Right atrium auricular region (tissue), 2 donors: Measurements from ENCODE around the gene PDE2A. TPM values are rescaled to one million over a fixed set of nuclear protein-coding genes. Genes with fewer than 3 reads are reported as not detected.

Experiments used
- DNase-seq: peaks from one replicate; pipeline ENCODE4 v3.0.0-alpha.2; 2019; ENCODE audit warnings: low spot score
- H3K27ac ChIP-seq, 2 donors: fragments of 200-600 bp; sonication (generic); 1 replicate in 1 of 2; 2 replicates in 1 of 2; pipeline ENCODE4 v1.5.1; 2016 to 2019
- H3K27me3 ChIP-seq, 2 donors: fragments of 200-600 bp; sonication (generic); one replicate each; pipeline versions ENCODE4 v1.5.1 to v1.6.0; 2017 to 2019
- H3K36me3 ChIP-seq: fragments of 200-600 bp; sonication (generic); one replicate; pipeline ENCODE4 v1.5.1; 2016
- H3K4me1 ChIP-seq, 2 donors: fragments of 200-600 bp; sonication (generic); one replicate each; pipeline versions ENCODE4 v1.5.1 to v1.6.0; 2017 to 2019
- H3K4me3 ChIP-seq, 2 donors: fragments of 200-600 bp; sonication (generic); 1 replicate in 1 of 2; 2 replicates in 1 of 2; pipeline ENCODE4 v1.5.1; 2017 to 2019; ENCODE audit warnings: mild to moderate bottlenecking in 1 of 2, moderate library complexity in 1 of 2
- H3K9me3 ChIP-seq, 2 donors: fragments of 200-600 bp; sonication (generic); one replicate each; pipeline ENCODE4 v1.5.1; 2019
- total RNA-seq, 2 donors: library from RNA; depleted of rRNA; stranded (reverse); fragments of >200 nt; gene quantifications; one replicate each; pipeline ENCODE4 v1.1.0, GENCODE V29; 2016
- TF ChIP-seq, protein P1 (sequence below), 2 donors: fragments of 200-600 bp; sonication (generic); IDR thresholded peaks; one replicate each; pipeline ENCODE4 v1.5.1; 2019; ENCODE audit warnings: antibody characterized with exemption in 2 of 2

PDE2A gene
- total RNA-seq, 2 donors from 2014 or later, result 23.1 to 34.2 TPM

DNA sequence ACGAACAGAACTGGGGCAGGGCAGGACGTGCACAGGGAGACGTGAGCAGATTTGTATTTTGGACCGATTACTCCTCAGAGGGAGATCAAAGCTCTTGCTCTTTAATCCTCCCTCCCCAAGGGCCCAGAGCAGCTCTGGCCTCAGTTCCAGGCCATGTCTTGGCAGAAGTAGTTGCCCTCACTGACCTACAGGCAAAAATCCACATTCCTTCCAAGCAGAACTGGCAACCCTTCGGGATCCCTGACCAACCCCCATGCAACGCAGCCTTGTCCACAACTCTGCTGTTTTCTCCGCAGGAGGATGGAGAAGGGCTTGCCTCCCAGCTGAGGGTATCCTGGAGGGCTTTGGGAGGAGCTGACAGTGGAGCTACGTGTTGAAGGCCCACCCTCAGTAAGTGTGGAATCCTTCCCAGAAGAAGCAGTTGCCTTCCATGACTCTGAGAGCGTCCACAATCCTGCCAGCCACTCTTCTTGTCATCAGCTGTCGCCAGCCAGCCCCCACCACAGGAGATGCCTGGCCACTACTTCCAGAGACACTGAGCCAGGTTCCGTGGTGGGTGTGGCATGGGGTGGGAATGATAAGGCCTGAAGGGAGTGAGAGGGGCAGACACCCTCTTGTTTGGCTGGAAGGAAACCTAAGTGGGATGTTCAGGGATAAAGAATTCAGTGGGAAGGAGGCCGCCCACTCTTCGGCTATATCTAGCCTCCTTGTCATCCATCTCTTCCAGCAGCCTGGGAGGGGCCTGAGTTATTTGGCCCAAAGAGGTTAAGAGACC lies 68.1 kb downstream of the PDE2A start:
- no peak for DNase-seq
- no peak overlapping the region for H3K4me3 ChIP-seq

DNA sequence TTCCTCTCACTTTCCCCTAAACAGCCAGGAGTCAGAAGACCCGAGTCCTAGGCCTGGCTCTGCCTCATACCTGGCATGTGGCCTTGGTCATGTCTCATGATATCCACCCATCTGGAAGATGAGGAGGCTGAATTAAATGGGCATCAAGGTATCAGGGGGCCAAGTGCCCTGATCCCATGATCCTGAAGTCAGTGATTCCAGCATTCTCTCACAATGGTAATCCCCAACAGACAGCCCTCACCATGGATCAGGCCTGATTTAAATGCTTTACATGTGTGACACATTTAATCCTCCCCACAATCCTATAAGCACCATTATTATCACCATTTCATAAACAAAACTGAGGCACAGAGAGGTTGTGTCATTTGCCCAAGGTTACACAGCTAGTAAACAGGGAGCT lies 70.0 kb downstream of the PDE2A start:
- no peaks in the 10 kb centered on the region for H3K36me3 ChIP-seq
- TF ChIP-seq, protein P1, sequence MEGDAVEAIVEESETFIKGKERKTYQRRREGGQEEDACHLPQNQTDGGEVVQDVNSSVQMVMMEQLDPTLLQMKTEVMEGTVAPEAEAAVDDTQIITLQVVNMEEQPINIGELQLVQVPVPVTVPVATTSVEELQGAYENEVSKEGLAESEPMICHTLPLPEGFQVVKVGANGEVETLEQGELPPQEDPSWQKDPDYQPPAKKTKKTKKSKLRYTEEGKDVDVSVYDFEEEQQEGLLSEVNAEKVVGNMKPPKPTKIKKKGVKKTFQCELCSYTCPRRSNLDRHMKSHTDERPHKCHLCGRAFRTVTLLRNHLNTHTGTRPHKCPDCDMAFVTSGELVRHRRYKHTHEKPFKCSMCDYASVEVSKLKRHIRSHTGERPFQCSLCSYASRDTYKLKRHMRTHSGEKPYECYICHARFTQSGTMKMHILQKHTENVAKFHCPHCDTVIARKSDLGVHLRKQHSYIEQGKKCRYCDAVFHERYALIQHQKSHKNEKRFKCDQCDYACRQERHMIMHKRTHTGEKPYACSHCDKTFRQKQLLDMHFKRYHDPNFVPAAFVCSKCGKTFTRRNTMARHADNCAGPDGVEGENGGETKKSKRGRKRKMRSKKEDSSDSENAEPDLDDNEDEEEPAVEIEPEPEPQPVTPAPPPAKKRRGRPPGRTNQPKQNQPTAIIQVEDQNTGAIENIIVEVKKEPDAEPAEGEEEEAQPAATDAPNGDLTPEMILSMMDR (IDR thresholded peaks at IDR 0.05), result no peak

More for the DNA sequence above, 68.1 kb downstream of the PDE2A start:
- Histone ChIP-seq H3K36me3 (no peaks in the 10 kb centered on the region), H3K9me3 (no peaks in the 10 kb centered on the region), H3K27me3 (no peaks in the 10 kb centered on the region), H3K4me1 (peaks cover 0 to 41% of the 10 kb centered on the region in 2 donors), H3K27ac (peak overlapping the region; percentile 55 to 64)
- TF ChIP-seq, protein P1 (IDR thresholded peaks at IDR 0.05), result no peak

DNA sequence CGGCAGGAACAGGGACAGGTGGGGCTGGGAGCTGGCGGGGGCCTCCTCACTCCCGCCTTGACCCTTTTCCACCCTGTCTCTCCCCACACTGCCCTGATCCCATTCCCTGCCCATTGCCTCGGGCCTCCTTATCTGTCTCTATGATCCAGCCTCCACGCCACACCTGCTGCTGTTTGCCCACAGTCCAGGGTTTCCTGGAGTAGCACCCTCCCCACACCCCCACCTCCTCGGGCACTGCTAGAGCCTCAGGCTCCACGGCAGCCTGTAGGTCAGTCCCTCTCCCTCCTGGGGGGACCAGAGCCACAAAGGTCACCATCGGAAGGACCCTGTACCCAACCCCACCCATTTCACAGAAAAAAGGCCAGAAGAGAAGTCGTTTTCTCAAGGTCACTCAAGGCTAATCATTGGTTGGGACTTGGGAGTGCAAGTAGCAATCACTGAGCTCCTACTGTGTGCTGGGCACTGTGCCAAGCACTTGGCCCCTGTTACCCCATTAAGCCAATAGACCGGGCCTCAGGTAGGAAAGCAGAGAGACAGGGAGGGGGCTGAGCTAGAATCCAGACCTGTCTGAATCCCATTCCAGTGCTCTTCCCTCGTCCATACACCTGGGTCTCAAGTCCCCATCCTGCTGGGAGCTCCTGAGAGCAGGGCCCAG lies 71.8 kb downstream of the PDE2A start:
- DNase-seq, result no peak
- Histone ChIP-seq H3K27me3 (no peaks in the 10 kb centered on the region), H3K4me1 (peaks cover 0 to 31% of the 10 kb centered on the region in 2 donors), H3K36me3 (no peaks in the 10 kb centered on the region), H3K9me3 (no peaks in the 10 kb centered on the region), H3K27ac (no peak overlapping the region), H3K4me3 (no peak overlapping the region)
- TF ChIP-seq, protein P1 (IDR thresholded peaks at IDR 0.05), result no peak

More for the DNA sequence above, 70.0 kb downstream of the PDE2A start:
- Histone ChIP-seq H3K4me3 (no peak overlapping the region), H3K27me3 (no peaks in the 10 kb centered on the region), H3K27ac (no peak overlapping the region), H3K9me3 (no peaks in the 10 kb centered on the region), H3K4me1 (peaks cover 0 to 42% of the 10 kb centered on the region in 2 donors)
- DNase-seq, result no peak

DNA sequence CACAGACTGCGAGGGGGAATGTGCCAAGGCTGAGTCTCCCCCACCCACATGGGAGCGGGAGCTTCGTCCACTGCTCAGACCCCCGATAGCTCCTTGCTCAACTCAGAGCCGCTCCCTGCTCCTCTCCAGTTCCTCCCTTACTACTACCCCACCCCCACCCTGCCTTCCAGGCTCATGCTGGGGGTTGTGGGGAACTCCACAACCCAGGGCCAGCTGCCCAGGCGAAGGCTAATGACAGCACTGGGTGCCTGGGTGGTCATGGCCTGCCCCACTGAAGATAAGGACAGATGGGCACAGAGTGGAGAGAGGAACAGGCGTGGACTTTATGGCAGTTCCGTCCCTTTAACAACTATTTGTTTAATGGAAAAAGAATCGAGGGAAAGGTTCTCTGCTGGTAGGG lies 73.7 kb downstream of the PDE2A start:
- H3K4me3 ChIP-seq, result no peak overlapping the region

DNA sequence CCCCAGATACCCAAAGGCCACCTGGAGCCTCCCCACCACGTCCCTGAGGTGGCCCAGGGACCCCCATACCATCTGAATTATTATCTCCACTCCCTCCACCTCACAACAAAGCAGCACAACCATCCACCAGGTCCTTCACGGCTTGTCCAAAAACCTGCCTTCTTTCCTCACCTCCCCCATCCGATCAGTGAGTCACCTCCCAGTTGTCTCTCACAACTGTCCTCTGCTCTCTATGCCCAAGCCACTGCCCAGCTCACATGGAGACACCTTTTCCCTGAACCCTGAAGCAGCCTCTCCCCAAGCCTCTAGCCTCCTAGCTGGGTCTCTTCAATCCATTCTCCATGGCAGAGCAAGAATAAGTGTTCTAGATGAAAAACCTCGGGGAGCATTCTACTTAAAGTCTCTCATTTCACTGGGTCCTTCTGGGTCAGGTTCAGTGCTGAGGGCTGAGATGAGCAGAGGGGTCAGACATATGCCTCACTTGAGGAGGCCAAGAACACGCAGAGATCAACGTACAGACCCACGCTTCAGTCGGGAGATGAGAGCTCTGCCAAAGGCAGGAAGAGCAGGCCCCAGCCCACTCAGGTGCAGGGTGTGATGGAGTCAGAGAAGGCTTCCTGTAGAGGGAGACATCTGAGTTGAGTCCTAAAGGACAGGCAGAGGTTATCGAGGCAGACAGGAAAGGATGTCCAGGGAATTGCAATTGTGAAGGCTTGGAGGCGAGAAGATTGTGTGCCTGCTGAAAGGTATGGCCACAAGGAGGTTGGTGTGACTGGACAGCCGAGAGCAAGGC lies 74.7 kb downstream of the PDE2A start:
- no peaks in the 10 kb centered on the region for H3K27me3 ChIP-seq
- TF ChIP-seq, protein P1 (IDR thresholded peaks at IDR 0.05), result no peak
- H3K4me3 ChIP-seq, result no peak overlapping the region
- no peak overlapping the region for H3K27ac ChIP-seq
- H3K36me3 ChIP-seq, result no peaks in the 10 kb centered on the region
- no peaks in the 10 kb centered on the region for H3K9me3 ChIP-seq
- peaks cover 0 to 7% of the 10 kb centered on the region in 2 donors for H3K4me1 ChIP-seq
- no peak for DNase-seq

More for the DNA sequence above, 73.7 kb downstream of the PDE2A start:
- DNase-seq, result no peak
- Histone ChIP-seq H3K9me3 (no peaks in the 10 kb centered on the region), H3K4me1 (peaks cover 0 to 12% of the 10 kb centered on the region in 2 donors), H3K27me3 (no peaks in the 10 kb centered on the region), H3K27ac (no peak overlapping the region), H3K36me3 (no peaks in the 10 kb centered on the region)
- TF ChIP-seq, protein P1 (IDR thresholded peaks at IDR 0.05), result no peak
